HG02623 (cell line): ENCODE data around the gene MTURN.

ENCODE experiments used
- ATAC-seq: cut with Tn5 transposase; IDR thresholded peaks from one replicate; pipeline ENCODE4 v1.9.1; 2021; ENCODE audit warnings: moderate library complexity; ENCODE audit not compliant: unreplicated experiment

Gene MTURN

DNA sequence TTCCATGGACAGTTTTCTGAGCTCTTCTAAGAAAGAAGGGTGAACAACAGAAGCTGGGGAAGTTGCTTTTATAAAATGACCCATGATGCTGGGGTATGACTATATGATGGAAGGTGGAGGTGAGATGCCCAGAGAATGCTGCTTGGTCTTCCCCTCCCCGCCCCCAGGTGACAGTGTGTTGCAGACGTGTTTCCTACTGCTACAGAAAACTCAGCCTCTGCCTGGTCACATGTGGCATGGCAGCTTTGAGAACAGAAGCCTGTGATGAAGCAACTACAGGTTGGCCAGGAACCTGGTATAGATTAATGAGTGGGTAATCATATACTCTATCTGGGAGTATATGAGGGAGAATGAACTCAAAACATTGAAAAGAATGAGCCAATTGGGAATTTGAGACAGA, 67.1 kb downstream of the MTURN start:
- ATAC-seq, result no peak

- ATAC-seq, result no peak
Measured at GRCh38 chr7:30202671-30203070, 67.9 kb downstream of the MTURN start.

DNA sequence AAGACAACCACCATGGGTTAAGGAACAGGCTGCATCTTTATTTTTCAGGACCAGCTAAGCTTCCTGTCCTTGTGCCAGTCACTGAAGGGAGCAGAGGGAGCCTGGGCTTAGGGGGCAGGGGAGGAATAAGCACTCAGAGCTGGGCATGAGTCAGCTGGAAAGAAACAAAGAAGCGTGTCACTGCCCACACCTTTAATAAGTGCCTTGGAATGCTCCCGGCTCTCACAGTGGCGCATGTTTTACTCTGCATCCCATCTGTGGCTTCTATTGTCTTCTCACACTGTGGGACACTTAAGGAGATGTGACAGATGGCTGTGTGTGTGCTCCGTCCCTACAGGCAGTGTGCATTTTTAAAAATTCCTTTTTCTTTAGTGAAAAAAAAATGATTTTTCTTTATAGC, 71.7 kb downstream of the MTURN start:
- ATAC-seq, result no peak

GRCh38 chr7:30206942-30207341, 72.2 kb downstream of the MTURN start:
- ATAC-seq, result no peak

DNA sequence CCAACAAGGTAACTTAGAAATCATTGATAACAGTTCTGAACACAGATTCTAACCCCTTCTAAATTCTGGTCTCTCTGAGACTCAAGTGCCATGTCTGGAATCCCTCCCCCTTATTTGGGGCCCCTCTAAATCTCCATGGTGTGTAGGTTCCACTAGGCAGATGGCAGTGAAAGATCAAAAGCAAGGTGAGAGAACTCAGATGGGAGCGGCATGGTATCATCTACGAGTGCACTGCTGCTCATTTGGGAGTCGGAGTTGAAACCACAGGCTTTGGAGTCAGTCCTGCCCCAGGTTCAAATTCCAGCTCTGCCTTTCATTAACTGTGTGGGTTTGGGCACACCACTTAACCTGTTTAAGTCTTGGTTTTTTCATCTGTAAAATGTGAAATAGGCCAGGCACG, 72.6 kb downstream of the MTURN start:
- no peak for ATAC-seq

DNA sequence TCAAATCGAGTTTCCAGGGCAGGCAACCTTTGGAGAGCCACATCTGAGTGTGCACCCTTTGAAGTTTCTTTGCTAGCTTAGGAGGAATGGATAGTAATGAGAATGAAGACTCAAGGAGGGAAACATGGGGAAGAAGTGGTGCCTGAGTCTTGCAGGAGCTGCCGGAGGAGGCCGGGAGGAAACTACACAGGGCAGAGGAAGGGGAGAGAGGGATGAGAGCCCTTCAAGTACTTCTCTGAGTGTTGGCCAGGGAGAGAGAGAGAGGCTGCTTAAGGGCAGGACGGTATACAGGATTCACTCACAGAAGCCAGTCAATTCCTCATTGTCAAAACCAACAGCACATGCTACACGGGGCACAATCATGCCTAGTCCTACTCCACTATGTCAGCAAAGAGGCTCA, 75.2 kb downstream of the MTURN start:
- ATAC-seq, result no peak
